Subcutaneous abdominal adipose tissue (tissue), 5 donors: Measurements from ENCODE around the gene KRTAP17-1.
A peak's percentile ranks its signal among the peaks of the same experiment; 100 is the strongest.

Source experiments
- H3K27ac ChIP-seq: one replicate; pipeline ENCODE4 v1.7.0; 2013; ENCODE audit warnings: low read depth, mild to moderate bottlenecking, inconsistent platforms, low read length, moderate library complexity
- H3K27me3 ChIP-seq, 5 donors: one replicate each; pipeline ENCODE4 v1.7.0; 2013; ENCODE audit warnings: low read length in 5 of 5, inconsistent platforms in 1 of 5; ENCODE audit not compliant: control insufficient read depth in 5 of 5, insufficient read depth in 4 of 5
- H3K36me3 ChIP-seq, 5 donors: one replicate each; pipeline ENCODE4 v1.7.0; 2013; ENCODE audit warnings: low read length in 5 of 5; ENCODE audit not compliant: control insufficient read depth in 5 of 5, insufficient read depth in 5 of 5
- H3K4me1 ChIP-seq, 5 donors: one replicate each; pipeline ENCODE4 v1.7.0; 2013; ENCODE audit warnings: low read length in 5 of 5, mild to moderate bottlenecking in 3 of 5, moderate library complexity in 1 of 5; ENCODE audit not compliant: control insufficient read depth in 5 of 5, insufficient read depth in 5 of 5
- H3K4me3 ChIP-seq, 5 donors: one replicate each; pipeline ENCODE4 v1.7.0; 2013; ENCODE audit warnings: low read length in 5 of 5, low read depth in 1 of 5
- H3K9ac ChIP-seq, 5 donors: one replicate each; pipeline ENCODE4 v1.7.0; 2013; ENCODE audit warnings: low read length in 5 of 5, mild to moderate bottlenecking in 4 of 5, moderate library complexity in 3 of 5
- H3K9me3 ChIP-seq, 5 donors: one replicate each; pipeline ENCODE4 v1.7.0; 2013; ENCODE audit warnings: low read length in 5 of 5; ENCODE audit not compliant: control insufficient read depth in 5 of 5
- donor health status: healthy.
- donor health status: healthy.
- donor health status: healthy.
- donor health status: healthy.
- donor health status: healthy.

Gene KRTAP17-1

GRCh38 chr17:41324180-41325075 lies 8.9 kb upstream of the KRTAP17-1 start:
- Histone ChIP-seq H3K9ac (no peak overlapping the region), H3K27ac (no peak overlapping the region), H3K4me3 (no peak overlapping the region), H3K4me1 (no peaks in the 10 kb centered on the region), H3K9me3 (peaks cover 0 to 8% (median 3%) of the 10 kb centered on the region in 5 donors), H3K36me3 (no peaks in the 10 kb centered on the region), H3K27me3 (peaks cover 0 to 2% (median 0%) of the 10 kb centered on the region in 5 donors)

GRCh38 chr17:41322903-41323895 lies 7.7 kb upstream of the KRTAP17-1 start:
- peaks cover 0 to 10% (median 4%) of the 10 kb centered on the region in 5 donors for H3K9me3 ChIP-seq
- no peaks in the 10 kb centered on the region for H3K27me3 ChIP-seq
- no peak overlapping the region for H3K9ac ChIP-seq
- H3K4me1 ChIP-seq, result no peaks in the 10 kb centered on the region
- no peak overlapping the region for H3K4me3 ChIP-seq
- H3K27ac ChIP-seq, result no peak overlapping the region
- H3K36me3 ChIP-seq, result no peaks in the 10 kb centered on the region

GRCh38 chr17:41322094-41322902 lies 6.8 kb upstream of the KRTAP17-1 start:
- Histone ChIP-seq H3K36me3 (no peaks in the 10 kb centered on the region), H3K4me1 (no peaks in the 10 kb centered on the region), H3K27me3 (peaks cover 0 to 1% (median 0%) of the 10 kb centered on the region in 5 donors), H3K9me3 (peaks cover 0 to 10% (median 4%) of the 10 kb centered on the region in 5 donors), H3K27ac (no peak overlapping the region), H3K4me3 (no peak overlapping the region), H3K9ac (no peak overlapping the region)

GRCh38 chr17:41318231-41318630 lies 2.7 kb upstream of the KRTAP17-1 start:
- Histone ChIP-seq H3K36me3 (no peaks in the 10 kb centered on the region), H3K27ac (no peak overlapping the region), H3K4me3 (no peak overlapping the region), H3K27me3 (peaks cover 3 to 9% (median 4%) of the 10 kb centered on the region in 5 donors), H3K4me1 (no peaks in the 10 kb centered on the region), H3K9ac (no peak overlapping the region), H3K9me3 (peaks cover 0 to 10% (median 4%) of the 10 kb centered on the region in 5 donors)

GRCh38 chr17:41315814-41316445 lies 420 bp upstream of the KRTAP17-1 start:
- Histone ChIP-seq H3K4me1 (no peaks in the 10 kb centered on the region), H3K4me3 (no peak overlapping the region), H3K27me3 (peaks cover 3 to 9% (median 4%) of the 10 kb centered on the region in 5 donors), H3K9ac (no peak overlapping the region), H3K36me3 (no peaks in the 10 kb centered on the region), H3K27ac (no peak overlapping the region), H3K9me3 (peaks cover 0 to 10% (median 4%) of the 10 kb centered on the region in 5 donors)

- Histone ChIP-seq H3K36me3 (no peaks in the 10 kb centered on the region), H3K9ac (no peak overlapping the region), H3K9me3 (no peaks in the 10 kb centered on the region), H3K27me3 (peaks cover 14 to 23% (median 19%) of the 10 kb centered on the region in 5 donors), H3K4me3 (no peak overlapping the region), H3K27ac (no peak overlapping the region), H3K4me1 (peaks cover 0 to 17% (median 3%) of the 10 kb centered on the region in 5 donors)
Measured at GRCh38 chr17:41311111-41311510, 4.4 kb downstream of the KRTAP17-1 start.

GRCh38 chr17:41308918-41309359 lies 6.6 kb downstream of the KRTAP17-1 start, which contains the start of gene KRTAP16-1:
TSS of gene KRTAP16-1 (minus strand) at chr17:41309309. CDS start at chr17:41309253, 56 bp downstream.
- H3K4me1 ChIP-seq, result peaks cover 0 to 17% (median 3%) of the 10 kb centered on the region in 5 donors
- H3K27ac ChIP-seq, result no peak within 1 kb of the TSS
- H3K27me3 ChIP-seq, result peaks cover 6 to 20% (median 17%) of the 10 kb centered on the region in 5 donors
- H3K4me3 ChIP-seq, result peak within 1 kb of the TSS in 2 of 5 donors; percentile 36 to 49
- no peaks in the 10 kb centered on the region for H3K9me3 ChIP-seq
- no peaks in the 10 kb centered on the region for H3K36me3 ChIP-seq
- no peak within 1 kb of the TSS for H3K9ac ChIP-seq

- Histone ChIP-seq H3K9ac (no peak overlapping the region), H3K27ac (no peak overlapping the region), H3K27me3 (peaks cover 6 to 19% (median 17%) of the 10 kb centered on the region in 5 donors), H3K36me3 (no peaks in the 10 kb centered on the region), H3K4me3 (peak overlapping the region in 2 of 5 donors; percentile 36 to 49), H3K9me3 (no peaks in the 10 kb centered on the region), H3K4me1 (peaks cover 0 to 17% (median 3%) of the 10 kb centered on the region in 5 donors)
Measured at GRCh38 chr17:41308251-41308917, 7.1 kb downstream of the KRTAP17-1 start.
